Measurements from ENCODE around the gene TMEM201. TPM values are rescaled to one million over a fixed set of nuclear protein-coding genes. Genes with fewer than 3 reads are reported as not detected.

The TMEM201 gene
- total and polyA plus RNA-seq, 2 of the 8 experiments (the other 6 are each of a cell fraction or from before 2014, with no cell fraction given) = 8.2 to 27.1 TPM

- WGBS, 2 experiments (ENCODE audit: extremely low coverage in 1 of 2, insufficient coverage in 1 of 2, insufficient read length in 1 of 2, insufficient replicate concordance in 2 of 2, low coverage in 1 of 2, low lambda C conversion rate in 2 of 2, missing lambda C conversion rate in 1 of 2) = 78% methylated on average over 11 of the region's 16 CpGs; no CpG with 5 or more reads in 1 of the 2 experiments
- no peaks in the 10 kb centered on the region for H4K20me1 ChIP-seq (replicated peaks in 1 of 2; ENCODE audit: control insufficient read depth in 1 of 2, insufficient read depth in 2 of 2, low read length in 2 of 2)
- TF ChIP-seq, protein P1, sequence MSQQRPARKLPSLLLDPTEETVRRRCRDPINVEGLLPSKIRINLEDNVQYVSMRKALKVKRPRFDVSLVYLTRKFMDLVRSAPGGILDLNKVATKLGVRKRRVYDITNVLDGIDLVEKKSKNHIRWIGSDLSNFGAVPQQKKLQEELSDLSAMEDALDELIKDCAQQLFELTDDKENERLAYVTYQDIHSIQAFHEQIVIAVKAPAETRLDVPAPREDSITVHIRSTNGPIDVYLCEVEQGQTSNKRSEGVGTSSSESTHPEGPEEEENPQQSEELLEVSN (IDR thresholded peaks at IDR 0.05) = no peak
- TF ChIP-seq JUN (IDR thresholded peaks at IDR 0.05; ENCODE audit: low read depth, low read length) = no peak
- TF ChIP-seq JUND (IDR thresholded peaks at IDR 0.05; ENCODE audit: low read length) = no peak
- TF ChIP-seq RFX5 (IDR thresholded peaks at IDR 0.05; ENCODE audit: borderline replicate concordance, low read depth, low read length) = no peak
- TF ChIP-seq GTF2F1 (IDR thresholded peaks at IDR 0.05; ENCODE audit: borderline replicate concordance, low read depth, low read length) = no peak
- TF ChIP-seq CBX8 (IDR thresholded peaks at IDR 0.05; ENCODE audit: borderline replicate concordance, low read depth, low read length) = no peak
- TF ChIP-seq, protein P2, sequence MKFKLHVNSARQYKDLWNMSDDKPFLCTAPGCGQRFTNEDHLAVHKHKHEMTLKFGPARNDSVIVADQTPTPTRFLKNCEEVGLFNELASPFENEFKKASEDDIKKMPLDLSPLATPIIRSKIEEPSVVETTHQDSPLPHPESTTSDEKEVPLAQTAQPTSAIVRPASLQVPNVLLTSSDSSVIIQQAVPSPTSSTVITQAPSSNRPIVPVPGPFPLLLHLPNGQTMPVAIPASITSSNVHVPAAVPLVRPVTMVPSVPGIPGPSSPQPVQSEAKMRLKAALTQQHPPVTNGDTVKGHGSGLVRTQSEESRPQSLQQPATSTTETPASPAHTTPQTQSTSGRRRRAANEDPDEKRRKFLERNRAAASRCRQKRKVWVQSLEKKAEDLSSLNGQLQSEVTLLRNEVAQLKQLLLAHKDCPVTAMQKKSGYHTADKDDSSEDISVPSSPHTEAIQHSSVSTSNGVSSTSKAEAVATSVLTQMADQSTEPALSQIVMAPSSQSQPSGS (IDR thresholded peaks at IDR 0.05; ENCODE audit: low read length) = no peak
- no peak for TF ChIP-seq SRF (IDR thresholded peaks at IDR 0.05; ENCODE audit: low read depth, low read length)
- TF ChIP-seq ATF3 (IDR thresholded peaks at IDR 0.05; ENCODE audit: insufficient read depth, low read depth, low read length) = no peak
These were observed 66.4 kb downstream of the TMEM201 start for GRCh38 chr1:9654834-9655723.

More at GRCh38 chr1:9654834-9655723, 66.4 kb downstream of the TMEM201 start:
- H2BK20ac ChIP-seq (ENCODE audit: low read length) = no peak overlapping the region
- H4K91ac ChIP-seq (replicated peaks; ENCODE audit: insufficient read length, low read length) = no peak overlapping the region
- no peaks in the 10 kb centered on the region for H3K79me1 ChIP-seq (ENCODE audit: low read depth, low read length)
- peaks cover 0 to 3% (median 0%) of the 10 kb centered on the region in 4 experiments; a peak in 3 of 7 replicates for H3K4me1 ChIP-seq (replicated peaks in 1 of 4; ENCODE audit: control insufficient read depth in 3 of 4, insufficient read depth in 4 of 4, low read length in 3 of 4)
- no peak overlapping the region for H2BK12ac ChIP-seq (ENCODE audit: low read depth, low read length)
- H3K4me2 ChIP-seq (ENCODE audit: insufficient read depth in 1 of 2, low read depth in 2 of 2, low read length in 2 of 2) = no peak overlapping the region
- ChIA-PET CTCF (ENCODE audit: partially characterized antibody) (interaction anchor here (0.6 to 2.0 kb wide), 8 partner anchors 10 to 67 kb away, joined by 3 to 11 read pairs (median 4); no protein-coding TSS in a partner anchor), POLR2A (ENCODE audit: partially characterized antibody) (no interaction called here)
- H2BK120ac ChIP-seq (replicated peaks; ENCODE audit: low read depth, low read length) = no peak overlapping the region
- H3K14ac ChIP-seq (ENCODE audit: insufficient read length) = no peak overlapping the region
- no peak overlapping the region for H3K27ac ChIP-seq (ENCODE audit: low read depth, low read length)
- H3K4ac ChIP-seq (replicated peaks; ENCODE audit: insufficient read length, low read depth, low read length) = no peak overlapping the region
- H4K5ac ChIP-seq (ENCODE audit: insufficient read length, low read depth, low read length) = no peak overlapping the region
- no peak overlapping the region for H3K9ac ChIP-seq (replicated peaks in 1 of 4; ENCODE audit: extremely low read depth in 1 of 4, low read depth in 3 of 4, low read length in 3 of 4)
- no peak overlapping the region for H3K4me3 ChIP-seq (ENCODE audit: extremely low read depth in 1 of 4, insufficient read depth in 2 of 4, low read depth in 3 of 4, low read length in 4 of 4)
- DNase-seq (ENCODE audit: low read depth in 1 of 2, low spot score in 2 of 2) = no peak
- no peaks in the 10 kb centered on the region for H3K79me2 ChIP-seq (ENCODE audit: control insufficient read depth in 1 of 2, insufficient read depth in 2 of 2, low read length in 2 of 2)
- H3K27me3 ChIP-seq (replicated peaks in 1 of 4; ENCODE audit: control insufficient read depth in 3 of 4, extremely low read depth in 1 of 4, insufficient read depth in 3 of 4, low read length in 3 of 4) = peaks cover 5 to 33% (median 29%) of the 10 kb centered on the region in 4 experiments
- no peak overlapping the region for H2AFZ ChIP-seq (ENCODE audit: low read length)
- no peaks in the 10 kb centered on the region for H3K36me3 ChIP-seq (ENCODE audit: control insufficient read depth in 2 of 4, insufficient read depth in 4 of 4, low read length in 3 of 4)
- H4K8ac ChIP-seq (ENCODE audit: extremely low read depth, insufficient read depth, low read length) = no peak overlapping the region
- H3K18ac ChIP-seq (ENCODE audit: extremely low read depth, low read length) = no peak overlapping the region
- no peak overlapping the region for H2BK15ac ChIP-seq (ENCODE audit: low read length)
- H3K9me3 ChIP-seq (ENCODE audit: insufficient read depth in 2 of 2, low read depth in 1 of 2, low read length in 1 of 2) = no peaks in the 10 kb centered on the region
- no peak overlapping the region for H2AK5ac ChIP-seq (ENCODE audit: low read depth, low read length)
- no peak overlapping the region for H3K23ac ChIP-seq (ENCODE audit: insufficient read length)
- peaks cover 8% of the 10 kb centered on the region for H3K23me2 ChIP-seq (ENCODE audit: low read depth, low read length)
- H2BK5ac ChIP-seq (ENCODE audit: low read depth, low read length) = no peak overlapping the region
- FAIRE-seq = no peak
- H3K56ac ChIP-seq (replicated peaks; ENCODE audit: insufficient read length, low read depth, low read length) = no peak overlapping the region
